ENCODE results near the gene TEDDM1.

The TEDDM1 gene

GRCh38 chr1:182415789-182416188 is 15.3 kb upstream of the TEDDM1 start:
- no peak for ATAC-seq
- no peak for TF ChIP-seq CREB5 (CRISPR knock-in tag; IDR thresholded peaks at IDR 0.05; ENCODE audit: low read depth)
- no peak for TF ChIP-seq ZFP3 (CRISPR knock-in tag; IDR thresholded peaks at IDR 0.05)
- TF ChIP-seq TSHZ2 (CRISPR knock-in tag; IDR thresholded peaks at IDR 0.05) = no peak
- TF ChIP-seq, protein P1, sequence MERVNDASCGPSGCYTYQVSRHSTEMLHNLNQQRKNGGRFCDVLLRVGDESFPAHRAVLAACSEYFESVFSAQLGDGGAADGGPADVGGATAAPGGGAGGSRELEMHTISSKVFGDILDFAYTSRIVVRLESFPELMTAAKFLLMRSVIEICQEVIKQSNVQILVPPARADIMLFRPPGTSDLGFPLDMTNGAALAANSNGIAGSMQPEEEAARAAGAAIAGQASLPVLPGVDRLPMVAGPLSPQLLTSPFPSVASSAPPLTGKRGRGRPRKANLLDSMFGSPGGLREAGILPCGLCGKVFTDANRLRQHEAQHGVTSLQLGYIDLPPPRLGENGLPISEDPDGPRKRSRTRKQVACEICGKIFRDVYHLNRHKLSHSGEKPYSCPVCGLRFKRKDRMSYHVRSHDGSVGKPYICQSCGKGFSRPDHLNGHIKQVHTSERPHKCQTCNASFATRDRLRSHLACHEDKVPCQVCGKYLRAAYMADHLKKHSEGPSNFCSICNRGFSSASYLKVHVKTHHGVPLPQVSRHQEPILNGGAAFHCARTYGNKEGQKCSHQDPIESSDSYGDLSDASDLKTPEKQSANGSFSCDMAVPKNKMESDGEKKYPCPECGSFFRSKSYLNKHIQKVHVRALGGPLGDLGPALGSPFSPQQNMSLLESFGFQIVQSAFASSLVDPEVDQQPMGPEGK (CRISPR knock-in tag; IDR thresholded peaks at IDR 0.05; ENCODE audit: borderline replicate concordance) = no peak
- no peak for TF ChIP-seq GLIS3 (CRISPR knock-in tag; IDR thresholded peaks at IDR 0.05)
- no peak for TF ChIP-seq ZFP30 (CRISPR knock-in tag; IDR thresholded peaks at IDR 0.05)
- no peak for TF ChIP-seq POU6F1 (CRISPR knock-in tag; IDR thresholded peaks at IDR 0.05; ENCODE audit: borderline replicate concordance, low read depth)
- TF ChIP-seq, protein P2, sequence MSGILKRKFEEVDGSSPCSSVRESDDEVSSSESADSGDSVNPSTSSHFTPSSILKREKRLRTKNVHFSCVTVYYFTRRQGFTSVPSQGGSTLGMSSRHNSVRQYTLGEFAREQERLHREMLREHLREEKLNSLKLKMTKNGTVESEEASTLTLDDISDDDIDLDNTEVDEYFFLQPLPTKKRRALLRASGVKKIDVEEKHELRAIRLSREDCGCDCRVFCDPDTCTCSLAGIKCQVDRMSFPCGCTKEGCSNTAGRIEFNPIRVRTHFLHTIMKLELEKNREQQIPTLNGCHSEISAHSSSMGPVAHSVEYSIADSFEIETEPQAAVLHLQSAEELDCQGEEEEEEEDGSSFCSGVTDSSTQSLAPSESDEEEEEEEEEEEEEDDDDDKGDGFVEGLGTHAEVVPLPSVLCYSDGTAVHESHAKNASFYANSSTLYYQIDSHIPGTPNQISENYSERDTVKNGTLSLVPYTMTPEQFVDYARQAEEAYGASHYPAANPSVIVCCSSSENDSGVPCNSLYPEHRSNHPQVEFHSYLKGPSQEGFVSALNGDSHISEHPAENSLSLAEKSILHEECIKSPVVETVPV (CRISPR knock-in tag; IDR thresholded peaks at IDR 0.05) = no peak
- TF ChIP-seq TOX (CRISPR knock-in tag; IDR thresholded peaks at IDR 0.05; ENCODE audit: borderline replicate concordance) = no peak

DNA sequence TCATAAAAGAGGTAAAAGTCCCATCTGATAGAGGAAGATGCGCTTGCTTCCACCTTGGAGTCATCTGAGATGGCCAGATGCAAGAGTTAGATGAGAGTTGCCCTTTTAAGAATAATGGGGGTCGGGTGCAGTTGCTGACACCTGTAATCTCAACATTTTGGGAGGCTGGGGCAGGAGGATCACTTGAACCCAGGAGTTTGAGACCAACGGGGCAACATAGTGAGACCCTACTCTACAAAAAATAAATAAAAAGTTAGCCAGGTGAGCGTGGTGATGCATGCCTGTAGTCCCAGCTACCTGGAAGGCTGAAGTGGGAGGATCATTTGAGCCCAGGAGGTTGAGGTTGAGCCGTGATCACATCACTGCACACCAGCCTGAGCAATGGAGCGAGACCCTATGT is 13.5 kb upstream of the TEDDM1 start:
- no peak for ATAC-seq
- TF ChIP-seq BACH2 (CRISPR knock-in tag; IDR thresholded peaks at IDR 0.05; ENCODE audit: borderline replicate concordance) = no peak

DNA sequence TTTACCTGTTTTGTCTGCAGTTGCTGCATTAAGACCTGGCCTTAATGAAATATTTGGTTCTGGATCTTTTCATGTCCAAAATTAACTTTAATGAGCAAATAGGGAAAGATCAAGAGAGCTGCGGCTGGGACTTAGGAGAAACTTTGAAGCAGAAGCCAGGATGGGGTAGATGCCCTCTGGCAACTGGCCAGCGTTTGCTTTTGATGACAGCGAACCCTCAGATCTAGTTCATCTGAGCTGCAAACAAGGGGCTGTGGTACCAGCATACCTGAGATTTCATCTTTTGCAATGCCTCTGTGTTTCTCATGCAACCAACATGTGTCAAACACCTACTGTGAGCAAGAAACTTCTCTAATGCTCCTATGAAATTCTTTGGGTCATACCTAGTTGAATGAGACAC is 13.0 kb upstream of the TEDDM1 start:
- TF ChIP-seq CREB5 (CRISPR knock-in tag; IDR thresholded peaks at IDR 0.05; ENCODE audit: low read depth) (no peak), ISL1 (CRISPR knock-in tag; IDR thresholded peaks at IDR 0.05) (no peak), ZNF565 (CRISPR knock-in tag; conservative IDR thresholded peaks at IDR 0.05; ENCODE audit: low read depth) (no peak)
- no peak for ATAC-seq

DNA sequence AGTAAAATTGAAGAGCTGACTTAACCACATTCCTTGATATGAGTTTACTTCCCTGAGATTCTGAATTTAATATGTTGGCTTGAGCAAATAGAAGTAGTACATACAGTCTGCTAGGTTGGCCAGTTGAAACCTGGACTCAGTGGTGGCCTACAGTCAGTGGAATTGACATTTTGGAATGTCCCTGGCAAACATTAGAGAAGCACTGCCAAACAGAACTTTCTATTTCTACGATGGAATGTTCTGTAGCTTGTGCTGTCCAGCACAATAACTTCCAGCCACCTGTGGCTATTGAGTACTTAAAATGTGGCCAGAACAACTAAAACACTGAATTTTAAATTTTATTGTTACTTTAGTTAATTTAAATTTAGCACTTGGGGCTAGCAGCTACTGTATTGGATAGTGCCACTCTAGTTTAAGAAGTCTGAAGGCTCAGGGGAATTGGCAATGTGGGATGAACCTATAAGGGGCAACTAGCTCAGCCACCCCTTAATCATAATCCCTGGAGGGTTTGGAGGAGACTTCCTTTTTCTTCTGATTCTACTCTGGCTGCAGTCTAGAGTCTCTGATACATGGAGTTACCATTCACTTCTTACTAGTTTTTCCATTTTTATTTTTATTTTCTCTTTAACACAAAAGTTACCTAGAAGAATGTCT is 10.3 kb upstream of the TEDDM1 start:
- ATAC-seq = no peak
- TF ChIP-seq ZNF70 (CRISPR knock-in tag; IDR thresholded peaks at IDR 0.05) (no peak), GLIS3 (CRISPR knock-in tag; IDR thresholded peaks at IDR 0.05) (no peak), SNAI2 (CRISPR knock-in tag; IDR thresholded peaks at IDR 0.05) (no peak), BACH2 (CRISPR knock-in tag; IDR thresholded peaks at IDR 0.05; ENCODE audit: borderline replicate concordance) (no peak), POU6F1 (CRISPR knock-in tag; IDR thresholded peaks at IDR 0.05; ENCODE audit: borderline replicate concordance, low read depth) (no peak), ZC3H10 (CRISPR knock-in tag; IDR thresholded peaks at IDR 0.05) (no peak), PPARA (CRISPR knock-in tag; IDR thresholded peaks at IDR 0.05; ENCODE audit: borderline replicate concordance) (no peak), ZNF565 (CRISPR knock-in tag; conservative IDR thresholded peaks at IDR 0.05; ENCODE audit: low read depth) (no peak), ZFP3 (CRISPR knock-in tag; IDR thresholded peaks at IDR 0.05) (no peak), TSHZ2 (CRISPR knock-in tag; IDR thresholded peaks at IDR 0.05) (no peak), CREB5 (CRISPR knock-in tag; IDR thresholded peaks at IDR 0.05; ENCODE audit: low read depth) (no peak), TCF4 (CRISPR knock-in tag; IDR thresholded peaks at IDR 0.05; ENCODE audit: borderline replicate concordance) (no peak)
